IPS-20b (cell line): ENCODE data around the gene C13orf46.

Source experiments
- H3K27ac ChIP-seq: one replicate; pipeline ENCODE4 v1.5.1; 2013; ENCODE audit warnings: low read length
- H3K27me3 ChIP-seq: 2 replicates; pipeline ENCODE4 v1.6.1; 2013; ENCODE audit warnings: mild to moderate bottlenecking, low read length, inconsistent platforms; ENCODE audit not compliant: insufficient read depth
- H3K36me3 ChIP-seq: 2 replicates; pipeline ENCODE4 v1.6.1; 2013; ENCODE audit warnings: low read depth, mild to moderate bottlenecking, inconsistent platforms, low read length, moderate library complexity; ENCODE audit not compliant: insufficient read depth
- H3K4me1 ChIP-seq: 2 replicates; pipeline ENCODE4 v1.6.1; 2013; ENCODE audit warnings: mild to moderate bottlenecking, control low read depth, inconsistent platforms, low read length, moderate library complexity; ENCODE audit not compliant: insufficient read depth
- H3K4me3 ChIP-seq: 2 replicates; pipeline ENCODE4 v1.5.1; 2013; ENCODE audit warnings: mild to moderate bottlenecking, low read length, inconsistent platforms
- H3K9ac ChIP-seq: 2 replicates; pipeline ENCODE4 v1.6.1; 2013; ENCODE audit warnings: low read depth, mild to moderate bottlenecking, inconsistent platforms, low read length, moderate library complexity
- H3K9me3 ChIP-seq: 2 replicates; pipeline ENCODE4 v1.6.1; 2013; ENCODE audit warnings: mild to moderate bottlenecking, low read depth, low read length, inconsistent platforms; ENCODE audit not compliant: insufficient read depth

The C13orf46 gene

GRCh38 chr13:113927661-113928581 is 46.0 kb downstream of the C13orf46 start:
- H3K9ac ChIP-seq, result no peak overlapping the region
- no peaks in the 10 kb centered on the region; the same call in 1 of the 2 replicates for H3K9me3 ChIP-seq
- no peaks in the 10 kb centered on the region for H3K36me3 ChIP-seq
- no peak overlapping the region for H3K4me3 ChIP-seq
- no peak overlapping the region for H3K27ac ChIP-seq
- no peaks in the 10 kb centered on the region for H3K4me1 ChIP-seq
- H3K27me3 ChIP-seq, result no peaks in the 10 kb centered on the region

DNA sequence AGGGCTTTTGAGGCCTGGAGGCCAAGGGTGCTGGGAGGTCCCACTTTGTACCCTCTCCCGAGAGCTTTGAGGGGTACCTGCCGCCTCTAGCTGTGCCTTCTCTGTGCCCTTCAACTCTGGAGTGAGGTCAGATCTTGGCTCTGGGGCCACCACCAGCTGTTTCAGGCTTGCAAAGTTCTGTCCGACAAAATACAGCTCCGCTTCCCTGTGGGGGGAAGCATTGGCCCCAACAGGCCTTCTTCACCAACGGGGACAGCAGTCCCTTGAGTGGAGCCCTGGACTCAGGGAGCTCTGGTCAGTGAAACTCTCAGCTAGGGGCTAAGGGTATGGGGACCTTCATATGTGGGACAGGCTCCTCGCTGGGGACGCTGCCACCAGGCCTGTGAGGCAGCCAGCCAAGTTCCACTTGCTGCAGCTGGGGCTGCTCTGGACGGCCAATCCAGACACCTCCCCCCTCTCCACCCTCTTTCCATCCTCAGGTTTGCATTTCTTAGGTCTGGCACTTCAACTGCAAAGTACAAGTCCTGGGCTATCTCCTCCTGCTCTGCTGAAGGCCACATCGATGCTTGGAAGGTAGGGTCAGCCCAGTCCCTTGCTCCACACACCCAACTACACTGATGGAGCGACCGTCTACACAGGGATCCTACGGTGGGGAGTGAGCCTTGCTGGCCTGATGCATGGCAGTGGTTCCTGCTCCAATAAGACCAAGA is 46.8 kb downstream of the C13orf46 start:
- Histone ChIP-seq H3K9ac (no peak overlapping the region), H3K27me3 (no peaks in the 10 kb centered on the region), H3K4me3 (no peak overlapping the region), H3K4me1 (no peaks in the 10 kb centered on the region), H3K9me3 (no peaks in the 10 kb centered on the region; the same call in 1 of the 2 replicates), H3K27ac (no peak overlapping the region), H3K36me3 (no peaks in the 10 kb centered on the region)

GRCh38 chr13:113926301-113926761 is 47.5 kb downstream of the C13orf46 start:
- H3K9me3 ChIP-seq, result peaks cover 4% of the 10 kb centered on the region; the same call in 1 of the 2 replicates
- H3K27ac ChIP-seq, result no peak overlapping the region
- H3K9ac ChIP-seq, result no peak overlapping the region
- no peak overlapping the region for H3K4me3 ChIP-seq
- H3K36me3 ChIP-seq, result no peaks in the 10 kb centered on the region
- H3K27me3 ChIP-seq, result no peaks in the 10 kb centered on the region
- no peaks in the 10 kb centered on the region for H3K4me1 ChIP-seq

- no peak overlapping the region for H3K4me3 ChIP-seq
- no peaks in the 10 kb centered on the region for H3K4me1 ChIP-seq
- H3K27ac ChIP-seq, result no peak overlapping the region
- H3K27me3 ChIP-seq, result no peaks in the 10 kb centered on the region
- H3K9ac ChIP-seq, result no peak overlapping the region
- H3K9me3 ChIP-seq, result peaks cover 4% of the 10 kb centered on the region; the same call in 1 of the 2 replicates
- no peaks in the 10 kb centered on the region for H3K36me3 ChIP-seq
These were observed 49.5 kb downstream of the C13orf46 start for GRCh38 chr13:113924184-113924901.

DNA sequence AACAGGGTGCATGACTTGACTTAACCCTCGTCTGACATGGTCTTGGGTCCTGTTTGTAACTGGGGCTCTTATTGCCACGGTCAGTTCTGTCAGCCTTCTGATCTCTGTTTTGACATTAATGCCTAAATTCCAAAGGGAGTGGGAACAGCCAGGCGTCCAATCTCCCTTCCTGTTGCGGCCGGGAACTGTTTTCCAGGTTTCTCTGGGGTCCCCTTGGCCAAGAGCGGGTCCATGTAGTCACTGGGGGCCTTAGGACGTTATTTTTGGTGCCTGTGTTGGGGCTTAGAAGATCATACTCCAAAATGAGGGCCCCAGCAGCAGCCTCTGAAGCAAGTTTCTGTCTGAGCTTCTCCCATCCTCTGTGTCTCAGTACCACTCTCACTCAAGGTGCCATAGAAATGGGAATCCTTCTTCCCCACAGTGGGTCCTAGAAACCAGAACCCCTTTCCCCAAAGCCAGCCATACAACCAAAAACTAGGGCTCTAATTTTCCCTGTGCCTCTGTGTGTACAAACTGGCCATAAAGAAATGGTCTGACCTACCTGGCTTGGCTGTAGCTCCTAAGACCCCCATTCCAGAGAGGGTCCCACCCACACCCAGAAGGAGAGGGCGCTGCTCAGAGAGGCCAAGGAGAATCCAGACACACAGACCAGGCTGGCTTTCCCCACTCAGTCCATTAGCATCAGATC is 50.4 kb downstream of the C13orf46 start:
- Histone ChIP-seq H3K4me3 (no peak overlapping the region), H3K36me3 (no peaks in the 10 kb centered on the region), H3K9ac (no peak overlapping the region), H3K4me1 (no peaks in the 10 kb centered on the region), H3K27me3 (no peaks in the 10 kb centered on the region), H3K9me3 (peaks cover 4% of the 10 kb centered on the region; the same call in 1 of the 2 replicates), H3K27ac (no peak overlapping the region)

DNA sequence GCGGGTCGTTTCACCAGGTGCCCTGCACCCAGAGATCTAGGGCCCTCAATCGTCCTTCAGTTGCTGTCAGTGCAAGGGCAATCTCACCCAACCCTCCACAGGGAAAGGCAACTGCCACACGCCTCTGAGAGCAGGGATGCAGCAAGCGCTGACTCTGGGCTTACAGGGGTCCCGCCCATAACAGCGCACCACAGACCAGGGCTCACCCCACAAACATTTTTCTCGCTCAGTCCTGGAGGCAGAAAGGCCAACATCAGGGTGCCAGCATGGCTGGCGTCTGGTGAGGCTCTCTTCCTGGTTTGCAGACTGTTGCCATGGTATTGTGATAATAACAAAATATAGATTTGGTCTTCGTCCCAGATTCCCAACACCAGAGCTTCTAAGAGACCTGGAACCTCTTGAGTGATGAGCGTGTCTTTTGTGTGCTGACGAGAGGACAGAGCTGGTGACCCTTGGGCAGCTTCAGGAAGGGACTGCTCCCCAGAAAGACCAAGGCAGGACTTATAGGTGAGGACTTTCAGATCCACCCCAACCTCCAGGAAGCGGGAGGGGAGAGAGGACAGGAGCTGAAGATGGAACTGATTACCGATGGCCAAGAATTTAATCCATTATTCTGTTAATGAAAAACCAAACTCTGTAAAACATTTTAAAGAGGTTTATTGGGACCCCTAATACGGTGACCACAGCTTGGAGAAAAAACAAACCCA is 51.3 kb downstream of the C13orf46 start:
- no peaks in the 10 kb centered on the region for H3K36me3 ChIP-seq
- H3K27me3 ChIP-seq, result no peaks in the 10 kb centered on the region
- H3K4me3 ChIP-seq, result no peak overlapping the region
- H3K9ac ChIP-seq, result no peak overlapping the region
- H3K9me3 ChIP-seq, result peaks cover 4% of the 10 kb centered on the region; the same call in 1 of the 2 replicates
- no peaks in the 10 kb centered on the region for H3K4me1 ChIP-seq
- no peak overlapping the region for H3K27ac ChIP-seq

DNA sequence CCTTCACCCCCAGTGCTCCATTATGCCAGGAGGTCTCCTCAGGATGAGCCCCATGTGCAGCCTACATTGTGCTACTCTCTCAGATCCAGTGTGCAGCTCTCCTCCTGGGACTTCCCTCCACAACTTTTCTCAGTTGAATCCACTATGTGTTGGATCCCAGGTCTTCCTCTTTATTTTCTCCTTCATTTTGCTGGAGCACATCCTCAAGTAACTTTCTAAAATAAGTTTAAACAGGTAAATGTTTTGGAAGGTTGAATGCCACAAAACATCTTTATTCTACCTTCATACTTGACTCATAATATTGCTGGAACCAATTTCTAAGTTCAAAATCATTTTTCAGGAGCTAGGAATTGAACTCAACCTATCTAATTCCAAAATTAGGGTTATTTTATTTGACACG is 52.1 kb downstream of the C13orf46 start:
- Histone ChIP-seq H3K9ac (no peak overlapping the region), H3K27me3 (no peaks in the 10 kb centered on the region), H3K27ac (no peak overlapping the region), H3K4me1 (no peaks in the 10 kb centered on the region), H3K4me3 (no peak overlapping the region), H3K9me3 (peaks cover 4% of the 10 kb centered on the region; the same call in 1 of the 2 replicates), H3K36me3 (no peaks in the 10 kb centered on the region)

DNA sequence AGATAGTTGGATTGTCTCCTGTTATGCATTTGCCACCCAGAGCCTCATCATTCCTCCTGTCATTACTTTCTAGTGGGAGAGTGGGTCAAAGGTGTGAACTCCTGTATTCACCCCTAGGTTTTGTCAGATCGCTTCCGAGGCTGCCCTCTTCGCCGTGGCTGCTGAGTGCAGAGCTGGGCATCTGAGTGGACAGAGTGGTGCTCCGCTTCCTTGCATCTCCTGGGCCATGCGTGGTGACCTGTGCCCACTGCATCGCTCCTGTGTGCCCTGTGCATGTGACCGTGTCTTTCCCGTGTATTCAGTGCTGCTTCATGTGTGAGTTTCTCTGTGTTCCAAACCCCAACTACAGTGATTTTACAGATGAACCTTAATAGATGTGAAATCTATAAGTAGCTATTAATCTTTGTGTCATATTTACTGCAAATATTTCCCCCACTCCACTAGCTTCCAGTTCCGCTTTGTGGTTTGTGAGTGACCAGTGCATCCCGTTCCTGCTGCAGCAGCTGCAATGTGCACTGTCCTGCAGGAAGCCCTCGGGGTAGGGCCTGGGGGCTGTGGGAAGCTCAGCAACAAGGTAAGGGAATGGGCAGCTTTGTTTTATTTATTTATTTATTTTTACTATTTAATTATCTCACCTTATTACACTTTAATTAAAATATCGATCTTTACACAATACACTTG is 53.1 kb downstream of the C13orf46 start:
- Histone ChIP-seq H3K36me3 (no peaks in the 10 kb centered on the region), H3K9me3 (peaks cover 4% of the 10 kb centered on the region; the same call in 1 of the 2 replicates), H3K27ac (no peak overlapping the region), H3K27me3 (no peaks in the 10 kb centered on the region), H3K4me3 (no peak overlapping the region), H3K9ac (no peak overlapping the region), H3K4me1 (no peaks in the 10 kb centered on the region)

- Histone ChIP-seq H3K9ac (no peak overlapping the region), H3K27ac (no peak overlapping the region), H3K4me3 (no peak overlapping the region), H3K4me1 (no peaks in the 10 kb centered on the region), H3K36me3 (no peaks in the 10 kb centered on the region), H3K27me3 (no peaks in the 10 kb centered on the region), H3K9me3 (peaks cover 4% of the 10 kb centered on the region; the same call in 1 of the 2 replicates)
These were observed 53.9 kb downstream of the C13orf46 start for GRCh38 chr13:113919761-113920559.
